Kidney (tissue), 14 donors: ENCODE results near the gene SET. TPM values are rescaled to one million over a fixed set of nuclear protein-coding genes. Genes with fewer than 3 reads are reported as not detected.
A peak's percentile ranks its signal among the peaks of the same experiment; 100 is the strongest.

Experiments used
- DNase-seq, 5 donors: peaks; one replicate each; pipeline ENCODE4 v3.0.0-alpha.2; 2013 to 2020
- FAIRE-seq: peaks from 2 replicates; lab custom pipeline; 2012; peaks lifted over from hg19 to GRCh38; lab: Jason Lieb, UNC
- H3K27ac ChIP-seq, 2 donors: one replicate each; pipeline ENCODE4 v1.7.0; 2013; ENCODE audit warnings: low read depth in 2 of 2, low read length in 2 of 2, inconsistent platforms in 1 of 2
- H3K27me3 ChIP-seq: one replicate; pipeline ENCODE4 v1.7.1; 2013; ENCODE audit warnings: low read length, inconsistent platforms; ENCODE audit not compliant: control insufficient read depth, insufficient read depth
- H3K36me3 ChIP-seq, 3 donors: one replicate each; pipeline versions ENCODE4 v1.7.0 to v1.7.1; 2013; ENCODE audit warnings: low read length in 3 of 3, control low read depth in 1 of 3, inconsistent platforms in 1 of 3; ENCODE audit not compliant: insufficient read depth in 3 of 3, control insufficient read depth in 2 of 3
- H3K4me1 ChIP-seq, 3 donors: one replicate each; pipeline versions ENCODE4 v1.7.0 to v1.7.1; 2013; ENCODE audit warnings: low read length in 3 of 3, inconsistent platforms in 1 of 3, low read depth in 1 of 3; ENCODE audit not compliant: control insufficient read depth in 2 of 3, insufficient read depth in 2 of 3
- H3K4me3 ChIP-seq, 3 donors: one replicate each; pipeline versions ENCODE4 v1.7.0 to v1.8.1; 2013; ENCODE audit warnings: low read length in 3 of 3, control low read depth in 1 of 3, inconsistent platforms in 1 of 3
- H3K9ac ChIP-seq, 3 donors: one replicate each; pipeline versions ENCODE4 v1.7.0 to v1.7.1; 2013; ENCODE audit warnings: low read length in 3 of 3, control low read depth in 1 of 3, inconsistent platforms in 1 of 3
- H3K9me3 ChIP-seq, 3 donors: one replicate each; pipeline versions ENCODE4 v1.7.0 to v1.7.1; 2013; ENCODE audit warnings: low read length in 3 of 3, control low read depth in 1 of 3, inconsistent platforms in 1 of 3; ENCODE audit not compliant: control insufficient read depth in 2 of 3, insufficient read depth in 1 of 3
- intact Hi-C: fragments of 100-400 bp; cut with DNase I; formaldehyde crosslinking; loops from one replicate; pipeline ENCODE4 v1.11.1; 2022
- polyA plus RNA-seq: library from polyadenylated mRNA; stranded (reverse); fragments of 350-450 nt; fragmentation: Illumina TruSeq; extraction: RNeasy Lipid Tissue Mini Kit (QIAGEN cat#74804); gene quantifications from one replicate; pipeline ENCODE4 v1.2.3, GENCODE V29; 2014; ENCODE audit warnings: low read depth, low replicate concordance; ENCODE audit not compliant: insufficient read depth
- total RNA-seq: library from RNA; stranded (reverse); fragmentation: NEBNext Ultra II Directional; extraction: Animal tissue kit (Norgen Biotek cat#: 25700); gene quantifications from one replicate; pipeline ENCODE4 v1.2.1, GENCODE V29; 2021
- TF ChIP-seq, protein P1 (sequence below): IDR thresholded peaks from 3 replicates; pipeline ENCODE4 v1.5.1; 2012; ENCODE audit warnings: mild to moderate bottlenecking, moderate library complexity, borderline replicate concordance; ENCODE audit not compliant: insufficient read depth; ENCODE audit errors: extremely low read depth
- donor health status: control.
- donor health status: control.
- donor health status: control.
- donor health status: control.
- donor health status: control.
- donor health status: DM: yes; HTN: yes; CAD: no.
- donor health status: Normal renal cell carcinoma (clear cell type).

The SET gene
- total and polyA plus RNA-seq, 2 donors from 2014 or later, result 127 to 247 TPM

DNA sequence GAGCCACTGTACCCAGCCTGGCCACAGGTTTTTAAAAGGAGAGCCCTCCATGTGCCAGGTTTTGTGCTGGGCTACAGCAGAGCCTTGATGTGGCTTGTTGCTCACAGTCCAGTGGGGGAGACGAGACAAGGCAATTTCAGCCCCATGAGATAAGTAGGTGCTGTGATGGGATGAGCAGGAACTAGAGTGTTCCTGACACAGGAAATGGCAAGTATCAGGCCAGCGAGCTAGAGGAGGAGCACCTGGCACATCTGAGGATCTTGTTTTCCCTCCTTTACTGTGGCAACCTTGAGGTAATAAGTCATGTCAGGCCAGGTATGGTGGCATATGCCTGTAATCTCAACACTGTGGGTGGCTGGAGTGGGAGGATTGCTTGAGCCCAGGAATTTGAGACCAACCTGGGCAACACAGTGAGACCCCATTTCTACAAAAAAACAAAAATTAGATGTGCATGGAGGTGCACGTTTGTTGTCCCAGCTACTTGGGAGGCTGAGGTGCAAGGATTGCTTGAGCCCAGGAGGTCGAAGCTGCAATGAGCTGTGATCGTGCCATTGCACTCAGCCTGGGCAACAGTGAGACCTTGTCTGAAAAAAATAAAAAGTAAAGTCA, 38.7 kb downstream of the SET start:
- Histone ChIP-seq H3K4me3 (no peak overlapping the region), H3K4me1 (peaks cover 0 to 13% (median 5%) of the 10 kb centered on the region in 3 donors), H3K9ac (no peak overlapping the region), H3K27ac (no peak overlapping the region), H3K9me3 (no peaks in the 10 kb centered on the region), H3K27me3 (no peaks in the 10 kb centered on the region), H3K36me3 (peaks cover 0 to 3% (median 0%) of the 10 kb centered on the region in 3 donors)
- DNase-seq (peak in 1 of 5 donors; percentile 5), FAIRE-seq (no peak)
- TF ChIP-seq, protein P1, sequence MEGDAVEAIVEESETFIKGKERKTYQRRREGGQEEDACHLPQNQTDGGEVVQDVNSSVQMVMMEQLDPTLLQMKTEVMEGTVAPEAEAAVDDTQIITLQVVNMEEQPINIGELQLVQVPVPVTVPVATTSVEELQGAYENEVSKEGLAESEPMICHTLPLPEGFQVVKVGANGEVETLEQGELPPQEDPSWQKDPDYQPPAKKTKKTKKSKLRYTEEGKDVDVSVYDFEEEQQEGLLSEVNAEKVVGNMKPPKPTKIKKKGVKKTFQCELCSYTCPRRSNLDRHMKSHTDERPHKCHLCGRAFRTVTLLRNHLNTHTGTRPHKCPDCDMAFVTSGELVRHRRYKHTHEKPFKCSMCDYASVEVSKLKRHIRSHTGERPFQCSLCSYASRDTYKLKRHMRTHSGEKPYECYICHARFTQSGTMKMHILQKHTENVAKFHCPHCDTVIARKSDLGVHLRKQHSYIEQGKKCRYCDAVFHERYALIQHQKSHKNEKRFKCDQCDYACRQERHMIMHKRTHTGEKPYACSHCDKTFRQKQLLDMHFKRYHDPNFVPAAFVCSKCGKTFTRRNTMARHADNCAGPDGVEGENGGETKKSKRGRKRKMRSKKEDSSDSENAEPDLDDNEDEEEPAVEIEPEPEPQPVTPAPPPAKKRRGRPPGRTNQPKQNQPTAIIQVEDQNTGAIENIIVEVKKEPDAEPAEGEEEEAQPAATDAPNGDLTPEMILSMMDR, result no peak
- intact Hi-C loops, result no loop called here

DNA sequence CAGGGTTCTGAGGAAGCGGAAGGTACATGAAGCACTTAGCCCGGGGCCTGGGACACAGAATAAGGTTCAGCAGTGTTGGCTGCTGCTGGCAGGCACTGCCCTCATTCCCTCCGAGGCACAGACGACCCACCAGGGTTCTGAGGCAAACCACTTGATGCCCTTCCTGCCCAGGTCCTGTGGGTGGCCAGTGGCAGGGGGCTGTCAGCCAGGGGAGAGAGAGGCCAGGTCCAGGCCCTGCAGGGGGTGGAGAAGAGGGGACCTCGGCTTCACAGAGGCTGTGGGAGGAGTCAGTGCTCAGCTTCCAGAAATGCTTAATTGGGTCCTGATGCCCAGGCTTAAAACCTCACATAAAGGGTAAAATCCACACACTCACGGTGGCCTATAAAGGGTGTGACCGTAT, 39.3 kb downstream of the SET start:
- intact Hi-C loops, result no loop called here
- TF ChIP-seq, protein P1, result no peak
- H3K4me3 ChIP-seq, result no peak overlapping the region
- FAIRE-seq (no peak), DNase-seq (no peak)
- H3K36me3 ChIP-seq, result peaks cover 0 to 6% (median 0%) of the 10 kb centered on the region in 3 donors
- H3K27ac ChIP-seq, result no peak overlapping the region
- H3K27me3 ChIP-seq, result no peaks in the 10 kb centered on the region
- peaks cover 0 to 12% (median 5%) of the 10 kb centered on the region in 3 donors for H3K4me1 ChIP-seq
- H3K9me3 ChIP-seq, result no peaks in the 10 kb centered on the region
- no peak overlapping the region for H3K9ac ChIP-seq

GRCh38 chr9:128729302-128729701, 40.3 kb downstream of the SET start:
- no peaks in the 10 kb centered on the region for H3K9me3 ChIP-seq
- H3K27me3 ChIP-seq, result no peaks in the 10 kb centered on the region
- no peak overlapping the region for H3K9ac ChIP-seq
- H3K4me3 ChIP-seq, result no peak overlapping the region
- FAIRE-seq, result no peak
- H3K27ac ChIP-seq, result no peak overlapping the region
- intact Hi-C loops, result no loop called here
- H3K36me3 ChIP-seq, result peaks cover 0 to 6% (median 0%) of the 10 kb centered on the region in 3 donors
- H3K4me1 ChIP-seq, result peaks cover 0 to 8% (median 4%) of the 10 kb centered on the region in 3 donors
- DNase-seq, result peak in 2 of 5 donors; percentile 10 to 34
- TF ChIP-seq, protein P1, result no peak
